SJSA1 (cell line): Measurements from ENCODE around the gene KSR2. TPM values are rescaled to one million over a fixed set of nuclear protein-coding genes. Genes with fewer than 3 reads are reported as not detected.

Experiments
- DNase-seq, 2 experiments: peaks; one replicate each; pipeline ENCODE4 v3.0.0-alpha.2; 2015 to 2020; ENCODE audit warnings: low spot score in 2 of 2, low read depth in 1 of 2
- H3K27ac ChIP-seq: fragments of 250-450 bp; sonication (Bioruptor Pico); 2 replicates; pipeline ENCODE4 v1.5.1; 2020; ENCODE audit warnings: mild to moderate bottlenecking, moderate library complexity
- H3K27me3 ChIP-seq: fragments of 250-450 bp; sonication (Bioruptor Pico); replicated peaks from 2 replicates; pipeline ENCODE4 v1.5.1; 2020; ENCODE audit warnings: mild to moderate bottlenecking, moderate library complexity
- H3K36me3 ChIP-seq: fragments of 250-450 bp; sonication (Bioruptor Pico); 2 replicates; pipeline ENCODE4 v1.5.1; 2020; ENCODE audit warnings: mild to moderate bottlenecking
- H3K4me1 ChIP-seq: fragments of 250-450 bp; sonication (Bioruptor Pico); replicated peaks from 2 replicates; pipeline ENCODE4 v1.6.1; 2021; ENCODE audit warnings: mild to moderate bottlenecking
- H3K4me3 ChIP-seq: fragments of 250-450 bp; sonication (Bioruptor Pico); 2 replicates; pipeline ENCODE4 v1.5.1; 2020; ENCODE audit warnings: mild to moderate bottlenecking
- H3K9me3 ChIP-seq: fragments of 250-450 bp; sonication (Bioruptor Pico); replicated peaks from 2 replicates; pipeline ENCODE4 v1.5.1; 2020; ENCODE audit warnings: mild to moderate bottlenecking
- total RNA-seq: library from RNA; depleted of rRNA; stranded (reverse); fragments of >200 nt; shearing (Covaris generic); gene quantifications from 2 replicates; pipeline ENCODE4 v1.2.3, GENCODE V29; 2014

Gene KSR2
- total RNA-seq, 1 experiment from 2014 or later, result 0.03 TPM

- Histone ChIP-seq H3K27me3 (no peaks in the 10 kb centered on the region; the same call in 1 of the 2 replicates), H3K36me3 (no peaks in the 10 kb centered on the region), H3K27ac (no peak overlapping the region), H3K4me3 (no peak overlapping the region), H3K9me3 (no peaks in the 10 kb centered on the region), H3K4me1 (no peaks in the 10 kb centered on the region)
- DNase-seq, result no peak
Observed at GRCh38 chr12:117545216-117545615, 423.6 kb downstream of the KSR2 start.

GRCh38 chr12:117540011-117540410 lies 428.8 kb downstream of the KSR2 start:
- DNase-seq, result no peak
- H3K27ac ChIP-seq, result no peak overlapping the region
- H3K4me3 ChIP-seq, result no peak overlapping the region
- no peaks in the 10 kb centered on the region for H3K36me3 ChIP-seq
- H3K4me1 ChIP-seq, result no peaks in the 10 kb centered on the region
- no peaks in the 10 kb centered on the region for H3K9me3 ChIP-seq
- no peaks in the 10 kb centered on the region; the same call in 1 of the 2 replicates for H3K27me3 ChIP-seq

GRCh38 chr12:117538926-117539325 lies 429.9 kb downstream of the KSR2 start:
- Histone ChIP-seq H3K27ac (no peak overlapping the region), H3K4me3 (no peak overlapping the region), H3K27me3 (no peaks in the 10 kb centered on the region; the same call in 1 of the 2 replicates), H3K36me3 (no peaks in the 10 kb centered on the region), H3K9me3 (no peaks in the 10 kb centered on the region), H3K4me1 (no peaks in the 10 kb centered on the region)
- DNase-seq, result no peak

- Histone ChIP-seq H3K27me3 (no peaks in the 10 kb centered on the region), H3K27ac (no peak overlapping the region), H3K9me3 (no peaks in the 10 kb centered on the region), H3K4me3 (no peak overlapping the region), H3K36me3 (no peaks in the 10 kb centered on the region), H3K4me1 (no peaks in the 10 kb centered on the region)
- DNase-seq, result no peak
Observed at GRCh38 chr12:117538032-117538690, 430.6 kb downstream of the KSR2 start.

- Histone ChIP-seq H3K27me3 (0 out of 2 replicates have a peak, but pooled peaks cover 3% of the 10 kb centered on the region), H3K9me3 (no peaks in the 10 kb centered on the region), H3K4me1 (no peaks in the 10 kb centered on the region), H3K27ac (no peak overlapping the region), H3K4me3 (no peak overlapping the region), H3K36me3 (no peaks in the 10 kb centered on the region)
- no peak for DNase-seq
Observed at GRCh38 chr12:117533687-117534086, 435.1 kb downstream of the KSR2 start.

- Histone ChIP-seq H3K36me3 (no peaks in the 10 kb centered on the region), H3K27me3 (0 out of 2 replicates have a peak, but pooled peaks cover 3% of the 10 kb centered on the region), H3K9me3 (no peaks in the 10 kb centered on the region), H3K4me1 (no peaks in the 10 kb centered on the region), H3K4me3 (no peak overlapping the region), H3K27ac (no peak overlapping the region)
- no peak for DNase-seq
Observed at GRCh38 chr12:117530796-117531195, 438.0 kb downstream of the KSR2 start.

- Histone ChIP-seq H3K9me3 (no peaks in the 10 kb centered on the region), H3K4me3 (no peak overlapping the region)
- no peak for DNase-seq
Observed at GRCh38 chr12:117528538-117528937, 440.3 kb downstream of the KSR2 start.

GRCh38 chr12:117527479-117527855 lies 441.3 kb downstream of the KSR2 start:
- no peak for DNase-seq

More at GRCh38 chr12:117528538-117528937, 440.3 kb downstream of the KSR2 start:
- Histone ChIP-seq H3K27ac (no peak overlapping the region), H3K36me3 (no peaks in the 10 kb centered on the region), H3K4me1 (no peaks in the 10 kb centered on the region), H3K27me3 (0 out of 2 replicates have a peak, but pooled peaks cover 3% of the 10 kb centered on the region)

GRCh38 chr12:117526757-117527478 lies 441.9 kb downstream of the KSR2 start:
- no peak for DNase-seq
- H3K36me3 ChIP-seq, result no peaks in the 10 kb centered on the region
- H3K4me1 ChIP-seq, result no peaks in the 10 kb centered on the region
- H3K27me3 ChIP-seq, result no peaks in the 10 kb centered on the region
- H3K27ac ChIP-seq, result no peak overlapping the region
- no peaks in the 10 kb centered on the region for H3K9me3 ChIP-seq
- no peak overlapping the region for H3K4me3 ChIP-seq

More at GRCh38 chr12:117527479-117527855, 441.3 kb downstream of the KSR2 start:
- no peak overlapping the region for H3K27ac ChIP-seq
- H3K27me3 ChIP-seq, result 0 out of 2 replicates have a peak, but pooled peaks cover 3% of the 10 kb centered on the region
- H3K36me3 ChIP-seq, result no peaks in the 10 kb centered on the region
- H3K9me3 ChIP-seq, result no peaks in the 10 kb centered on the region
- H3K4me1 ChIP-seq, result no peaks in the 10 kb centered on the region
- H3K4me3 ChIP-seq, result no peak overlapping the region

- DNase-seq, result no peak
- H3K9me3 ChIP-seq, result no peaks in the 10 kb centered on the region
- H3K27me3 ChIP-seq, result no peaks in the 10 kb centered on the region
- no peaks in the 10 kb centered on the region for H3K4me1 ChIP-seq
- no peak overlapping the region for H3K4me3 ChIP-seq
- no peaks in the 10 kb centered on the region for H3K36me3 ChIP-seq
- H3K27ac ChIP-seq, result no peak overlapping the region
Observed at GRCh38 chr12:117525766-117526165, 443.0 kb downstream of the KSR2 start.

- DNase-seq, result no peak
- no peak overlapping the region for H3K4me3 ChIP-seq
- no peaks in the 10 kb centered on the region for H3K27me3 ChIP-seq
- no peaks in the 10 kb centered on the region for H3K4me1 ChIP-seq
- H3K27ac ChIP-seq, result no peak overlapping the region
- no peaks in the 10 kb centered on the region for H3K36me3 ChIP-seq
- H3K9me3 ChIP-seq, result no peaks in the 10 kb centered on the region
Observed at GRCh38 chr12:117524806-117525205, 444.0 kb downstream of the KSR2 start.

- H3K9me3 ChIP-seq, result no peaks in the 10 kb centered on the region
- no peak for DNase-seq
- H3K27me3 ChIP-seq, result no peaks in the 10 kb centered on the region
- no peak overlapping the region for H3K27ac ChIP-seq
- H3K36me3 ChIP-seq, result no peaks in the 10 kb centered on the region
- no peaks in the 10 kb centered on the region for H3K4me1 ChIP-seq
- H3K4me3 ChIP-seq, result no peak overlapping the region
Observed at GRCh38 chr12:117523971-117524370, 444.8 kb downstream of the KSR2 start.

GRCh38 chr12:117522559-117522958 lies 446.2 kb downstream of the KSR2 start:
- Histone ChIP-seq H3K4me3 (no peak overlapping the region), H3K36me3 (no peaks in the 10 kb centered on the region), H3K27me3 (no peaks in the 10 kb centered on the region), H3K4me1 (no peaks in the 10 kb centered on the region), H3K27ac (no peak overlapping the region), H3K9me3 (no peaks in the 10 kb centered on the region)
- no peak for DNase-seq

GRCh38 chr12:117521867-117522266 lies 446.9 kb downstream of the KSR2 start:
- H3K4me1 ChIP-seq, result no peaks in the 10 kb centered on the region
- no peaks in the 10 kb centered on the region for H3K36me3 ChIP-seq
- no peak overlapping the region for H3K27ac ChIP-seq
- H3K9me3 ChIP-seq, result no peaks in the 10 kb centered on the region
- DNase-seq, result no peak
- no peak overlapping the region for H3K4me3 ChIP-seq
- no peaks in the 10 kb centered on the region for H3K27me3 ChIP-seq
